ENCODE results near the gene TGM1. TPM values are rescaled to one million over a fixed set of nuclear protein-coding genes. Genes with fewer than 3 reads are reported as not detected.

Gene TGM1
- total RNA-seq, 1 donor from 2014 or later, result 4.9 TPM

GRCh38 chr14:24263848-24264247 is 871 bp upstream of the TGM1 start:
- Histone ChIP-seq H3K79me2 (ENCODE audit: low read depth) (no peaks in the 10 kb centered on the region), H3K4me3 (no peak overlapping the region), H3F3A (ENCODE audit: low read depth) (no peaks in the 10 kb centered on the region), H3K4me2 (no peak overlapping the region), H3K9me3 (ENCODE audit: low read depth) (no peaks in the 10 kb centered on the region), H3K27ac (no peak overlapping the region), H3K9ac (peak overlapping the region; percentile 32), H3K27me3 (no peaks in the 10 kb centered on the region), H4K20me1 (ENCODE audit: low read depth) (no peaks in the 10 kb centered on the region), H3K36me3 (no peaks in the 10 kb centered on the region), H2AFZ (replicated peaks) (no peak overlapping the region), H3K4me1 (no peaks in the 10 kb centered on the region)
- no peaks in the 10 kb centered on the region for H3K36me3 Mint-ChIP-seq
- no peak overlapping the region for H3K4me3 Mint-ChIP-seq
- H3K27me3 Mint-ChIP-seq (ENCODE audit: insufficient read depth, low read depth), result peaks cover 5% of the 10 kb centered on the region
- H3K9me3 Mint-ChIP-seq, result no peaks in the 10 kb centered on the region
- DNase-seq (ENCODE audit: low spot score), result no peak
- H3K4me1 Mint-ChIP-seq, result no peaks in the 10 kb centered on the region
- no peak for TF ChIP-seq EZH2phosphoT487 (IDR thresholded peaks at IDR 0.05)
- TF ChIP-seq EZH2 (IDR thresholded peaks at IDR 0.05), result no peak
- TF ChIP-seq CTCF (IDR thresholded peaks at IDR 0.05), result no peak
- no peak overlapping the region for H3K27ac Mint-ChIP-seq

- Histone ChIP-seq H3F3A (ENCODE audit: low read depth) (no peaks in the 10 kb centered on the region), H3K36me3 (no peaks in the 10 kb centered on the region), H3K4me2 (no peak overlapping the region), H3K27me3 (no peaks in the 10 kb centered on the region), H4K20me1 (ENCODE audit: low read depth) (no peaks in the 10 kb centered on the region), H3K9me3 (ENCODE audit: low read depth) (no peaks in the 10 kb centered on the region), H3K4me1 (no peaks in the 10 kb centered on the region), H3K4me3 (no peak overlapping the region), H2AFZ (replicated peaks) (no peak overlapping the region), H3K27ac (no peak overlapping the region), H3K79me2 (ENCODE audit: low read depth) (no peaks in the 10 kb centered on the region), H3K9ac (no peak overlapping the region)
- no peak overlapping the region for H3K27ac Mint-ChIP-seq
- H3K36me3 Mint-ChIP-seq, result no peaks in the 10 kb centered on the region
- TF ChIP-seq CTCF (IDR thresholded peaks at IDR 0.05), result no peak
- TF ChIP-seq EZH2 (IDR thresholded peaks at IDR 0.05), result no peak
- no peak for TF ChIP-seq EZH2phosphoT487 (IDR thresholded peaks at IDR 0.05)
- H3K4me1 Mint-ChIP-seq, result no peaks in the 10 kb centered on the region
- H3K27me3 Mint-ChIP-seq (ENCODE audit: insufficient read depth, low read depth), result peaks cover 2% of the 10 kb centered on the region
- no peak overlapping the region for H3K4me3 Mint-ChIP-seq
- DNase-seq (ENCODE audit: low spot score), result no peak
- no peaks in the 10 kb centered on the region for H3K9me3 Mint-ChIP-seq
These were observed 1.0 kb downstream of the TGM1 start for GRCh38 chr14:24261969-24262327.

- Mint-ChIP-seq H3K27me3 (ENCODE audit: insufficient read depth, low read depth) (peaks cover 2% of the 10 kb centered on the region), H3K36me3 (no peaks in the 10 kb centered on the region), H3K27ac (no peak overlapping the region), H3K4me1 (no peaks in the 10 kb centered on the region), H3K4me3 (no peak overlapping the region), H3K9me3 (no peaks in the 10 kb centered on the region)
- no peaks in the 10 kb centered on the region for H3K79me2 ChIP-seq (ENCODE audit: low read depth)
- no peak overlapping the region for H3K4me3 ChIP-seq
- no peaks in the 10 kb centered on the region for H3K9me3 ChIP-seq (ENCODE audit: low read depth)
- TF ChIP-seq EZH2 (IDR thresholded peaks at IDR 0.05) (no peak), EZH2phosphoT487 (IDR thresholded peaks at IDR 0.05) (no peak), CTCF (IDR thresholded peaks at IDR 0.05) (no peak)
- H3K27ac ChIP-seq, result no peak overlapping the region
- no peak overlapping the region for H2AFZ ChIP-seq (replicated peaks)
- H3K9ac ChIP-seq, result no peak overlapping the region
- no peaks in the 10 kb centered on the region for H3K27me3 ChIP-seq
- DNase-seq (ENCODE audit: low spot score), result no peak
- H3K4me2 ChIP-seq, result no peak overlapping the region
- H3K4me1 ChIP-seq, result no peaks in the 10 kb centered on the region
- H4K20me1 ChIP-seq (ENCODE audit: low read depth), result no peaks in the 10 kb centered on the region
- no peaks in the 10 kb centered on the region for H3F3A ChIP-seq (ENCODE audit: low read depth)
- no peaks in the 10 kb centered on the region for H3K36me3 ChIP-seq
These were observed 1.6 kb downstream of the TGM1 start for GRCh38 chr14:24261256-24261968.

Data from neural progenitor cell (in vitro differentiated cells).